GM12878 (cell line): ENCODE results near the gene PCGF1. TPM values are rescaled to one million over a fixed set of nuclear protein-coding genes. Genes with fewer than 3 reads are reported as not detected.
A peak's percentile ranks its signal among the peaks of the same experiment; 100 is the strongest.

Source experiments
- ATAC-seq: fragments of 200-7000 bp; cut with Tn5 transposase; 3 replicates; pipeline ENCODE4 v1.9.1; 2020; ENCODE audit warnings: mild to moderate bottlenecking, moderate library complexity
- BruUV-seq: library from RNA; stranded (reverse); fragments of 400-500 nt; replicated peaks from 2 replicates; lab custom pipeline; 2021; lab: Mats Ljungman, UMichigan
- CTCF ChIA-PET: fragments of 300-600 bp; sonication (Branson Sonifier 250); formaldehyde crosslinking; extraction: SDS; loops from one replicate; lab custom pipeline; 2021; ENCODE audit warnings: inconsistent platforms; lab: Yijun Ruan, JAX
- POLR2A ChIA-PET: fragments of 350-600 bp; formaldehyde crosslinking; extraction: SDS; loops from one replicate; lab custom pipeline; 2021; ENCODE audit warnings: inconsistent platforms; lab: Charles Lee
- RAD21 ChIA-PET: fragments of 300-600 bp; sonication (Branson Sonifier 250); formaldehyde crosslinking; loops from one replicate; lab custom pipeline; 2023; ENCODE audit warnings: antibody characterized with exemption; ENCODE audit not compliant: unreplicated experiment; lab: Charles Lee
- SMC1A ChIA-PET: fragments of 300-600 bp; sonication (Branson Sonifier 250); formaldehyde crosslinking; loops from one replicate; lab custom pipeline; 2023; ENCODE audit not compliant: unreplicated experiment, uncharacterized antibody; lab: Charles Lee
- DNase-seq: peaks from one replicate; pipeline ENCODE4 v3.0.0-alpha.2; 2011; ENCODE audit warnings: low read depth, low spot score
- FAIRE-seq: peaks from 3 replicates; lab custom pipeline; 2011; peaks lifted over from hg19 to GRCh38; lab: Jason Lieb, UNC
- H2AFZ ChIP-seq: 2 replicates; pipeline ENCODE4 v1.6.0; 2011; ENCODE audit warnings: low read depth, low read length, control low read depth; ENCODE audit not compliant: control insufficient read depth
- H3K27ac ChIP-seq: 2 replicates; pipeline ENCODE4 v1.5.1; 2011; ENCODE audit warnings: control low read depth; ENCODE audit not compliant: control insufficient read depth, insufficient read depth
- H3K27me3 ChIP-seq, 2 experiments: replicated peaks in 1 of 2; 2 replicates each; pipeline versions ENCODE4 v1.6.0 to v1.6.1; 2011; ENCODE audit warnings: low read length in 1 of 2; ENCODE audit not compliant: control insufficient read depth in 2 of 2, insufficient read depth in 2 of 2
- H3K36me3 ChIP-seq, 2 experiments: 2 replicates each; pipeline ENCODE4 v1.5.1; 2011; ENCODE audit warnings: low read length in 1 of 2; ENCODE audit not compliant: control insufficient read depth in 2 of 2, insufficient read depth in 2 of 2
- H3K4me1 ChIP-seq: 2 replicates; pipeline ENCODE4 v1.6.1; 2011; ENCODE audit warnings: mild to moderate bottlenecking, low read length, moderate library complexity, mixed read lengths; ENCODE audit not compliant: control insufficient read depth, insufficient read depth
- H3K4me2 ChIP-seq: 2 replicates; pipeline ENCODE4 v1.6.0; 2011; ENCODE audit warnings: control low read depth; ENCODE audit not compliant: control insufficient read depth, insufficient read depth
- H3K4me3 ChIP-seq: fragments of 200-600 bp; sonication (generic); 2 replicates; pipeline ENCODE4 v1.5.1; 2016
- H3K79me2 ChIP-seq: 2 replicates; pipeline ENCODE4 v1.6.0; 2011; ENCODE audit warnings: low read length; ENCODE audit not compliant: control insufficient read depth, insufficient read depth
- H3K9ac ChIP-seq: 2 replicates; pipeline ENCODE4 v1.8.0; 2011; ENCODE audit warnings: low read length, control low read depth, mixed read lengths; ENCODE audit not compliant: control insufficient read depth, insufficient read depth
- H3K9me3 ChIP-seq: replicated peaks from 3 replicates; pipeline ENCODE4 v1.5.1; 2011; ENCODE audit warnings: mild to moderate bottlenecking, low read length; ENCODE audit not compliant: control insufficient read depth, insufficient read depth
- H4K20me1 ChIP-seq: 2 replicates; pipeline ENCODE4 v1.6.0; 2011; ENCODE audit not compliant: control insufficient read depth, insufficient read depth
- BCL11A ChIP-seq: IDR thresholded peaks from 2 replicates; pipeline ENCODE4 v1.6.1; 2011; ENCODE audit warnings: low read depth, low read length
- BCL3 ChIP-seq: IDR thresholded peaks from 2 replicates; pipeline ENCODE4 v1.6.1; 2011; ENCODE audit warnings: borderline replicate concordance, low read depth, mild to moderate bottlenecking, moderate library complexity, low read length; ENCODE audit not compliant: insufficient read depth, poor library complexity, severe bottlenecking
- BMI1 ChIP-seq: fragments of 450-650 bp; IDR thresholded peaks from 2 replicates; pipeline ENCODE4 v1.6.1; 2016; ENCODE audit warnings: mild to moderate bottlenecking, moderate library complexity, borderline replicate concordance
- BRCA1 ChIP-seq: IDR thresholded peaks from 2 replicates; pipeline ENCODE4 v1.6.1; 2011; ENCODE audit warnings: low read depth, low read length, improper control_type of control experiment
- ESRRA ChIP-seq: IDR thresholded peaks from 2 replicates; pipeline ENCODE4 v1.6.1; 2012; ENCODE audit warnings: mild to moderate bottlenecking, low read length, improper control_type of control experiment
- EZH2 ChIP-seq: IDR thresholded peaks from 2 replicates; pipeline ENCODE4 v1.6.1; 2012; ENCODE audit warnings: low read depth, mild to moderate bottlenecking, control low read depth, inconsistent platforms, low read length, borderline replicate concordance; ENCODE audit not compliant: control insufficient read depth
- FOXK2 ChIP-seq: fragments of 450-650 bp; IDR thresholded peaks from 2 replicates; pipeline ENCODE4 v1.6.1; 2017; ENCODE audit warnings: mild to moderate bottlenecking, moderate library complexity
- GABPA ChIP-seq: IDR thresholded peaks from 2 replicates; pipeline ENCODE4 v1.6.1; 2014; ENCODE audit warnings: antibody characterized with exemption, low read depth, mild to moderate bottlenecking, inconsistent platforms
- HDAC6 ChIP-seq: fragments of 200-600 bp; sonication (generic); IDR thresholded peaks from one replicate; pipeline ENCODE4 v1.8.0; 2017; ENCODE audit warnings: antibody characterized with exemption; ENCODE audit not compliant: unreplicated experiment
- MTA2 ChIP-seq: fragments of 450-650 bp; IDR thresholded peaks from 2 replicates; pipeline ENCODE4 v1.6.1; 2016; ENCODE audit warnings: low read depth, mild to moderate bottlenecking, moderate library complexity
- NRF1 ChIP-seq: conservative IDR thresholded peaks from 2 replicates; pipeline ENCODE4 v1.6.1; 2011; ENCODE audit warnings: mild to moderate bottlenecking, low read depth, low read length, improper control_type of control experiment
- REST ChIP-seq: IDR thresholded peaks from 2 replicates; pipeline ENCODE4 v1.6.1; 2012; ENCODE audit warnings: mild to moderate bottlenecking, low read depth, low read length
- SIN3A ChIP-seq: IDR thresholded peaks from 2 replicates; pipeline ENCODE4 v1.6.1; 2012; ENCODE audit warnings: low read depth, low read length, improper control_type of control experiment
- TBL1XR1 ChIP-seq: IDR thresholded peaks from 2 replicates; pipeline ENCODE4 v1.6.1; 2012; ENCODE audit warnings: low read depth, low read length, improper control_type of control experiment
- TCF3 ChIP-seq: IDR thresholded peaks from 2 replicates; pipeline ENCODE4 v1.6.1; 2012; ENCODE audit warnings: low read depth, mild to moderate bottlenecking, low read length, borderline replicate concordance; ENCODE audit not compliant: insufficient read depth
- ZNF207 ChIP-seq: fragments of 450-650 bp; IDR thresholded peaks from 2 replicates; pipeline ENCODE4 v1.6.1; 2014; ENCODE audit warnings: antibody characterized with exemption, mild to moderate bottlenecking, borderline replicate concordance
- ZSCAN29 ChIP-seq: fragments of 450-650 bp; IDR thresholded peaks from 2 replicates; pipeline ENCODE4 v1.6.1; 2017; ENCODE audit warnings: mild to moderate bottlenecking, moderate library complexity
- WGBS: methylation state at CpG from one replicate; pipeline ENCODE4 v1.1.6; 2016; ENCODE audit warnings: low lambda C conversion rate; ENCODE audit not compliant: insufficient replicate concordance, insufficient coverage; ENCODE audit errors: missing lambda C conversion rate; 5-methylcytosine and 5-hydroxymethylcytosine counted together
- in situ Hi-C: fragments of 300-500 bp; cut with MboI; formaldehyde crosslinking; loops from 9 replicates; pipeline ENCODE4 v1.14.3; 2018; ENCODE audit warnings: mixed read lengths
- intact Hi-C: fragments of 100-400 bp; cut with micrococcal nuclease; formaldehyde crosslinking; loops from one replicate; pipeline ENCODE4 v1.14.2; 2022; ENCODE audit not compliant: unreplicated experiment
- polyA plus RNA-seq, 11 experiments: library from polyadenylated mRNA; depleted of rRNA in 4 of 11; unstranded in 6 of 11; stranded (reverse) in 5 of 11; fragments of >200 nt; fragmentation: Nextera tagmentation in 4 of 11; fragmentation: Illumina TruSeq in 1 of 11; extraction: Ambion mirVana in 4 of 11; extraction: Trizol in 1 of 11; gene quantifications; 1 replicate in 1 of 11; 2 replicates in 10 of 11; pipeline versions ENCODE4 v1.2.1 to v1.2.3, GENCODE V29; 2011 to 2016; ENCODE audit warnings: inconsistent platforms in 2 of 11, missing spikeins in 2 of 11, low read depth in 1 of 11
- total RNA-seq, 4 experiments: library from RNA; depleted of rRNA in 3 of 4; stranded (reverse); fragments of >200 nt in 3 of 4; fragmentation: Illumina TruSeq in 1 of 4; extraction: Trizol in 1 of 4; gene quantifications; 2 replicates each; pipeline versions ENCODE4 v1.2.1 to v1.2.3, GENCODE V29; 2013 to 2021
- TF ChIP-seq, protein P1 (sequence below): fragments of 450-650 bp; IDR thresholded peaks from 2 replicates; pipeline ENCODE4 v1.6.1; 2014; ENCODE audit warnings: mild to moderate bottlenecking

PCGF1 gene
- total and polyA plus RNA-seq, 10 of the 15 experiments (the other 5 are each of a cell fraction or from before 2014, with no cell fraction given) = 23.1 to 50.8 (median 27.4) TPM

- intact Hi-C loops = loop anchor here (1.0 kb wide), 3 partner anchors 8 to 72 kb away; partner anchors contain the start of genes AUP1, CCDC142, HTRA2 and MOGS
- H4K20me1 ChIP-seq = no peaks in the 10 kb centered on the region
- no TSS peak for BruUV-seq
- ChIA-PET SMC1A (interaction anchor here (0.7 to 5.5 kb wide), 13 partner anchors 10 to 130 kb away, joined by 3 to 24 read pairs (median 7); partner anchors contain the start of genes C2orf81, CCDC142, TTC31 and WDR54), POLR2A (interaction anchor here (0.6 to 5.8 kb wide), 17 partner anchors 10 to 279 kb away, joined by 3 to 44 read pairs (median 4); partner anchors contain the start of genes C2orf81, CCDC142, HTRA2 and MOB1A), RAD21 (interaction anchor here (0.8 to 3.5 kb wide), 22 partner anchors 9 to 427 kb away, joined by 3 to 21 read pairs (median 5); partner anchors contain the start of genes AUP1, C2orf81, CCDC142 and HTRA2), CTCF (interaction anchor here (1.2 to 6.7 kb wide), 9 partner anchors 9 to 130 kb away, joined by 3 to 54 read pairs (median 9); partner anchors contain the start of genes AUP1, CCDC142, HTRA2 and TTC31)
- peaks cover 18% of the 10 kb centered on the region for H3K79me2 ChIP-seq
- in situ Hi-C loops = no loop called here
- whole genome bisulfite sequencing = under 1% methylated on average over 43 of the region's 46 CpGs
- H3K4me2 ChIP-seq = peak overlapping the region; percentile 88
- peak overlapping the region; percentile 80 for H3K4me3 ChIP-seq
- peak overlapping the region; percentile 96 for H3K27ac ChIP-seq
- FAIRE-seq = no peak
- peak overlapping the region; percentile 87 for H3K9ac ChIP-seq
- H3K9me3 ChIP-seq = no peaks in the 10 kb centered on the region
- H3K4me1 ChIP-seq = peaks cover 16% of the 10 kb centered on the region
- H2AFZ ChIP-seq = peak overlapping the region; percentile 81
- no peak for DNase-seq
- H3K36me3 ChIP-seq = peaks cover 0 to 2% of the 10 kb centered on the region in 2 experiments; a peak in 3 of 4 replicates
- ATAC-seq = peak; percentile 71
- no peaks in the 10 kb centered on the region for H3K27me3 ChIP-seq
- TF ChIP-seq, protein P1, sequence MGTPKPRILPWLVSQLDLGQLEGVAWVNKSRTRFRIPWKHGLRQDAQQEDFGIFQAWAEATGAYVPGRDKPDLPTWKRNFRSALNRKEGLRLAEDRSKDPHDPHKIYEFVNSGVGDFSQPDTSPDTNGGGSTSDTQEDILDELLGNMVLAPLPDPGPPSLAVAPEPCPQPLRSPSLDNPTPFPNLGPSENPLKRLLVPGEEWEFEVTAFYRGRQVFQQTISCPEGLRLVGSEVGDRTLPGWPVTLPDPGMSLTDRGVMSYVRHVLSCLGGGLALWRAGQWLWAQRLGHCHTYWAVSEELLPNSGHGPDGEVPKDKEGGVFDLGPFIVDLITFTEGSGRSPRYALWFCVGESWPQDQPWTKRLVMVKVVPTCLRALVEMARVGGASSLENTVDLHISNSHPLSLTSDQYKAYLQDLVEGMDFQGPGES = no peak
- TF ChIP-seq HDAC6 = no peak
- no peak for TF ChIP-seq FOXK2
- TF ChIP-seq TBL1XR1 = no peak
- no peak for TF ChIP-seq BRCA1
- peak; percentile 60; the same call in 1 of the 2 replicates for TF ChIP-seq MTA2
- peak; percentile 80; the same call in 1 of the 2 replicates for TF ChIP-seq ZNF207
- TF ChIP-seq BCL3 = no peak
- peak; percentile 69 for TF ChIP-seq GABPA
- TF ChIP-seq BMI1 = no peak
- no peak for TF ChIP-seq SIN3A
- no peak for TF ChIP-seq BCL11A
- no peak for TF ChIP-seq EZH2
- TF ChIP-seq TCF3 = peak; percentile 90
- 0 out of 2 replicates have a peak, but pooled peaks have one; percentile 10 for TF ChIP-seq REST
- TF ChIP-seq NRF1 = no peak
- TF ChIP-seq ZSCAN29 = peak; percentile 49; the same call in 1 of the 2 replicates
- TF ChIP-seq ESRRA = no peak
These were observed 49.9 kb downstream of the PCGF1 start for GRCh38 chr2:74457549-74458131.
